GM19099 (cell line): ENCODE data around the gene HACD2.

ENCODE experiments used
- POLR2A ChIP-seq: IDR thresholded peaks from 3 replicates; pipeline ENCODE4 v1.6.1; 2011; ENCODE audit warnings: low read depth; ENCODE audit not compliant: insufficient read length; ENCODE audit errors: extremely low read depth

Gene HACD2

DNA sequence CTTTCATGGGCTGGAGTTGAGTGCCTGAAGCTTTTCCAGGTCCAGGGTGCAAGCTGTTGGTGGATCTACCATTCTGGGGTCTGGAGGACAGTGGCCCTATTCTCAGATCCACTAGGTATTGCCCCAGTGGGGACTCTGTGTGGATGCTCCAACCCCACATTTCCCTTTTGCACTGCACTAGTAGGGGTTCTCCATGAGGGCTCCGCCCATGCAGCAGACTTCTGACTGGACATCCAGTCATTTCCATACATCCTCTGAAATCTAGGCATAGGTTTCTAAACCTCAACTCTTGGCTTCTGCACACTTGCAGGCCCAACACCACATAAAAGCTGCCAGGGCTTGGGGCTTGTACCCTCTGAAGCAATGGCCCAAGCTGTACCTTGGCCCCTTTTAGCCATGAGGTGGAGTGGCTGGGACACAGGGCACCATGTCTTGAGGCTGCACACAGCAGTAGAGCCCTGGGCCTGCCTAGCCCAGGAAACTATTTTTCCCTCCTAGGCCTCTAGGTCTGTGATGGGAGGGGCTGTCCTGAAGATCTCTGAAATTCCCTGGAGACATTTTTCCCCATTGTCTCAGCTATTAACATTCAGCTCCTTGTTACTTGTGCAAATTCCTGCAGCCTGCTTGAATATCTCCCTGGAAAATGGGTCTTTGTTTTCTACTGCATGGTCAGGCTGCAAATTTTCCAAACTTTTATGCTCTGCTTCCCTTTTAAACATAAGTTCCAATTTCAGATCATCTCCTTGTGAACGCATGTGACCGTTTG, 6.0 kb upstream of the HACD2 start:
- no peak for TF ChIP-seq POLR2A

DNA sequence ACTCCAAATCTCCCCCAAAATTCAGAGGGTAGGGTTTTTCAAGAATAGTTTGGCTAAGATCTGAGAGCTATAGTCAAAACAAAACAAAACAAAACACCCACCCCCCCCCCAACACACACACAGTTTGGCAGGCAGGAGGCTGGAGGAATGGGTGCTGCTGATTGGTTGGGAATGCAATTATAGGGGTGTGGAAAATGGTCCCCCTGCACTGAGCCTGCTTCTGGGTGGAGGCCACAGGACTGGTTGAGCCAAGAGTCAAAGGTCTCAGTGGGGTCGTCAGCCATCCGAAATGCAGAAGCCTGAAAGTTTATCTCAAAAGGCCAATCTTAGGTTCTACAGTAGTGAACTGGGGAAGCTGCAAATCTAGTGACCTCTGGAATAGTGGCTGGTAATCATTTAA, 2.5 kb upstream of the HACD2 start:
- TF ChIP-seq POLR2A, result no peak

DNA sequence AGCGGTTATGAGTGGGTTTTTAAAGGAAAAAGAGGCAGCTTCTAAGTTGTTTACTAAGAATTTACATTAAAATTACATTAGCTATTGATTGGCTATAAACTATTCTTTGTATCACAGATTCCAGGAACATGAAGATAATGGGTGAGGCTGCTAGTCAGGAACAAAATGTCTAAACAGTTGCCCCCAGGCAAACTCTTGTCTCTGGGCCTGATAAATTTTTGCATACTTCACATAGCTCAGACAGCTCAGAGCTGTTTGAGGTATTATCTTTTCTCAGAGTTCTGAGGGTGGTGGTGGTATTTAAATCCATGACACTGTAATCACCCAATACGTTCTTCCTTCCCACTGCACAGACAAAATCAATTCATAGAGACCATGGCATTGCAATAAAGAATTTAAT, 2.1 kb upstream of the HACD2 start:
- no peak for TF ChIP-seq POLR2A

DNA sequence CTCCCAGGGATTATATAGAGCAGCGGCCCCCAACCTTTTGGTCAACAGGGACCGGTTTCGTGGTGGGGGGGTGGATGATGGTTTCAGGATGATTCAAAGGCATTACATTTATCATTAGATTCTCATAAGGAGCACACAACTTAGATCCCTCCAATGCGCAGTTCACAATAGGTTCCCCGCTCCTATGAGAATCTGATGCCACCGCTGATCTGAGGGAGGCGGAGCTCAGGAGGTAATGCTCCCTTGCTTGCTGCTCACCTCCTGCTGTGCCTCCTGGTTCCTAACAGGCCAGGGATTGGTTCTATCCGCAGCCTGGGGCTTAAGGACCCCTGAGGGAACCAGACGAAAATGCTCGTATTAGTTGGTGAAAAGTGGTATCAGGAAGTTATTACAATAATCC, 1.3 kb upstream of the HACD2 start:
- TF ChIP-seq POLR2A, result no peak

DNA sequence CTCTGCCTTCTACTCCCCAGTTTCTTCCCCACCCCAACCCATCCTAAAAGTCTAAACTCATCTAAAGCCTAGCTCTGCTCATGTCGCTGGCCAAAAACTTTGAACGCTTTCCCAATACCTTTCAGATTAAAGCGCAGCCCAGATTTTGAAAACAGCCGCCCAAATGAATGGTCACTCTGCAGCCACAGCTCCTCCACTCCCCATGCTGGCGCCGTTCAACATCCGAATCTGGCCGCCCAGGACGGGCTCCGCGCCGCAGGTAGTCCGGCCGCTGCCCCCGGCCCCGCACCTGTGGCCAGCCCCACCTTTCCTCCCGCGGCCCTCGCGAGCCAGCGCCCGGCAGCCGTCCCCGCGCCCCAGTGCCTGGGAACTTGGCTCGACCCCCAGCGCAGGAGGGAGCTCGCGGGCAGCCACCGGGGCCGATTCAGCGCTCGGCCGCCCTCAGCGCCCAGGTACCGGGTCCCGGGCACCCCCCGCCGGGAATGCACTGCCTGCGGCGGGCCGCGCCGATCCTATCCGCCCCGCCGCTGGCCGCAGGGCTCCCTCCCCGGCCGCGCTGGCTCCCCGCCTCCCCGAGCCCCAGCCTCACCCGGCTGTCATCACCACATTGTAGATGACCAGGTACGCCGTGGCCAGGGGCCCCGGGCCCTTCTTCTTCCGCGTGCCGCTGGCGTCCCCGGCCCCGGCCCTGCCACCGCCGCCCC, 417 bp downstream of the HACD2 start:
- TF ChIP-seq POLR2A, result no peak

DNA sequence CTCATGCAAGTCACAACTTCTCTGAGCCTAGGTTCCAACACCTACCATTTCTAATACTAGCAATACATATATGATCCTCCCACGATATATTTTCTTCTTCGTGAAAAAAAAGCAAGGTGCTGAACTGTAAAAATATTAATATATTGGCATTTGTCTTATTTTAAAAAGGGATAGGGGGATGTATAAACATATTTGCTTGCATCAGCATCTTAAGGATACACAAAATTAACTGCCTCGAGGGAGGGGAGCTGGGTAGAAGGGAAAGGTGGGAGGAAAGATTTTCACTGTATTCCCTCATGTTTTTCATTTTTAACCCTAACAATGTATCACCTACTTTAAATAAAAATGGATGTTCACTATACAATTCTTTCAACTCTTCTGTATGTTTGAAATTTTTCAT, 1.3 kb downstream of the HACD2 start:
- no peak for TF ChIP-seq POLR2A

DNA sequence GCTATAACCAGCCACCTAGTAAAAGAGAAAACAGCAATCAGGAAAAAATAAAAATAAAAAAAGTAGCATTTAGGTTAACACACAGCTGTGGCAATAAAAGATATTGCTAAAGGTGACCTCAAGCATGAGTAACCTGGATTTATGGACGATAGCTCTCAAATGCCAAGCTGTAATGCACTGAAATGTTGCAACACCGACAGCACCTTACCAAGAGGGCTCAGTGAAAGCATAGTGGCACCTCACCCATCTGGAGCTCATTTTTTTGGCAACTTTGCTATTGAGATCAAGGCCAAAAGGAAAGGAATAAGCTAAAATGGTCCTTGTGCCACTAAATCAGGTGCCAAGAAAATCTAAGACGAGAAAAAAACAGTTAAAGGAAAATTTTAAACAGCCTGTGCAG, 2.5 kb downstream of the HACD2 start:
- no peak for TF ChIP-seq POLR2A

DNA sequence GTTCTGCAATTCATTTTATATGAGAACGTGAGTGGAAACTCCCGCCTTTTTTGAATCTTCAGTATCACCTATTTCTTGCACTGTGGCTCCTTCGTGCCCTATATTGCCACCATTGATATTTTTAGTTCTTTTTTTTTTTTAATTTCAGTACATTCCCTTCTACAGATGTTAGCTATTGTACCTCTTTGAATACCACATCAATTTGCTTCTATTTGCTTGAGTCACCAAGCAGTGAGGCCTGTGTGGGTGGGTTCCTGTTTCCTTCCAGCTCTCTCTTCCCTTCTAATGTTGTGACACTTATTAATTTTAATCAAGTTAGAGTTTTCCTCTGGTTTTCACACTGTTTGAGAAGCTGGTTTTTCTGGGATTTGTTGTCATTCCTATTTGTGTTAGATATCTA, 8.7 kb downstream of the HACD2 start:
- TF ChIP-seq POLR2A, result no peak

DNA sequence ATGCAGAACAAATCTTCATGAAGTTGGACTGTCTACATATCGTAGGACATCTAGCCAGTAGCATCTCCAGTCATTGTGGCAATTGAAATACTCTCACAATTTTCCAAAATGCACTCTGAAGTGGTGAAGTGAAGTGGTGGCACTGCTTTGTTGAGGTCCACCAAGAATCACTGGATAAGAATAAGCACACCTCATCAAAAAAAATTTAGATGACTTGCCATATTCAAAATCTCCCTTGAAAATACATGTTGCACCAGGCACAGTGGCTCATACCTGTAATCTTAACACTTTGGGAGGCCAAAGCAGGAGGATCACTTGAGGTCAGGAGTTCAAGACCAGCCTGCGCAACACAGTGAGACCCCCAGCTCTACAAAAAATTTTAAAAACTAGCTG, 12.9 kb downstream of the HACD2 start:
- TF ChIP-seq POLR2A, result no peak

DNA sequence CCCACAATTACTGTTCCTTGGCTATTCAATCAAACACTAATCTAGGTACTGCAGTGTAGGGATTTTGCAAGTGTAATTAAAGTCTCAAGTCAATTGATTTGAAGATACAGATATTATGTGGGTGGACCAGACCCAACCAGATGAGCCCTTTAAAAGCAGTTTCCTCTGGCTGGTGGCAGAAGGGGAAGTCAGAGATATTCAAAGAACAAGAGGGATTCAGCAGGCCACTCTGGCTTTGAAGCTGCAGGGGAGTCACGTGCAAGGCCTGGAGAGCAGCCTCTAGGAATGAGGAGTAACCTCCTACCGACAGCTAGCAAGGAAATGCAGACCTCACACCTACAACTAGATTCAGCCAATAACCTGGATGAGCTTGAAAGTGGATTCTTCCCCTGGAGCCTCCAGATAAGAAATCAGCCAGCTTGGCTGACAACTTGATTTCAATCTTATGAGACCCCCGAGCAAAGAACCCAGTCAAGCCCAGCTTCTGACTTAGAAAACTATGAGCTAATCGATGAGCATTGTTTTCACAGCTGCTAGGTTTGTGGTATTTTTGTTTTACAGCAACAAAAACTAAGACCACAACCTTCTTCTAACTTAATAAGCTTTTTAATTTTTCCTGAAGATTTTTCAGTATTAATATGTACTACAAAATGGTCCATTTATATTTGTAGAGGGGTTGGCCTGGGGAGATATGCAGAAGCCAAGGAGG, 13.4 kb downstream of the HACD2 start:
- no peak for TF ChIP-seq POLR2A

DNA sequence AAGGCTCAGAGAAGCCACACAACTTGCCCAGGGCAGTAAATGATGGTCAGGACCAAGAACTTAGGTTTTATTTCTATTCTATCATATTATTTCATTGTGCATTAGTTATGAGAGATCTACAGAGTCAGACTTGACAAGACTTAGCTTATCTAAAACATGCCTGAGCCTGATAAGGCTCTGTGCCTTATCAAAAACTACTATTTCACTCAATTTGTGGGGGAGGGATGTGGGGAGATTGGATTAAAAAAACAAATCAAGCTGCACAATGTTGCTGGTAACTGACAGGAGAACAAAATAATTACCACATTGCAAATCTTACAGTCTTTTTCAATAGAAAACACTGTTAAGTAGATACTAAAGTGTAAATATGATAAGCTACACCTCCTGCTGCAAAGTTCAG, 16.0 kb downstream of the HACD2 start:
- no peak for TF ChIP-seq POLR2A

DNA sequence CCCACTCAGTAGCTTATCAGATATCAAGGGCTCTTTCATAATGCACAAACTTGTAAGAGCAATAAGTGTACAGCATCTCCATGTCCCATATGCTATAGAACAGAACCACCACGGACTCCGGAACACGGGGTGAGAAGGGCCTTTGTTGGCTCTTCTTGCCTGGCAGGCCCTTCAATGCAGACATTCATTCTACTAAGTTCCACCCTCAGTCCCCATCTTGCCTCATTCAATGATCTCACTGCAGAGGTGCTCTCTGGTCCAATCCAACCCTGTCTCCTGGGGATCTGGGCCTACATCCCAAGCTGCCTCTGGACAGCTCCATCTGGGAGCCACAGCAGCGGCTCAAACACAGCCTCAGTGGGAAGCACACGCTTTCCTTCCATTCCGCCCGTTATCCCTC, 16.8 kb downstream of the HACD2 start:
- TF ChIP-seq POLR2A, result no peak

DNA sequence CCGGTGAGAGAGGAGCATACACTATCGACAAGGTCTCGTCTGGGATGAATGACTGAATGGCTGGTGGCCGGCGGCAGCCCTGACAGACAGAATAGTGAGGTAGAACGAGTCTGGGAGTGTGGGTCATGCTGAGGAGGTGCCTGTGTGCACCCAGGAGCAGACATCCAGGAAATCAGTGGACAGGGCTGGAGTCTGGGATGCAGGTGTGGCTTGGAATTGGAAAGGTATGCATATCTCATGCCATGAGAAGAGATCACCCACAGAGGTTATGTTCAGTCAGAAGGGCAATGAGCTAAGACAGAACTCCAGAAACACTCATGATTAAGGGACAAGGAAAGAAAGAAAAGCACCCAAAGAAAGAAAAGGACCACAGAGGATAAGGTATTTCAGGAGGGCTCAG, 20.8 kb downstream of the HACD2 start:
- TF ChIP-seq POLR2A, result no peak

DNA sequence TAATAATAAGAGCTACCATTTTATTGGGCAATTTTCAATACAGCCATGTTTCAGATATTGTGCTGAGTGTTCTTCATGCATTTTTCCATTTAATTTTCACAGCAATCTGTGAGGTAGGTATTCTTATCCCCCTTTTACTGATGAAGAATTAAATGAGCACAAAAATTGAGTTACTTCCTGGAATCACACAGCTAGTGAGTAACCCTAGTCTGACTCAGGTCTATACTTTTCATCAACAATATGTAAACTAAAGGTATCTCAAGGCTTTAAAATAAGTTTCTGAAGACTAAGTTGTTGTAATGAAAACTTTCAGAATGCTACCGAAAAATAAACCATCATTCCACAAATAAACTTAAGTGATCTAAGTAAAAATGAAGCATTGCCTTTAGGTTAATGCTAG, 22.3 kb downstream of the HACD2 start:
- no peak for TF ChIP-seq POLR2A

DNA sequence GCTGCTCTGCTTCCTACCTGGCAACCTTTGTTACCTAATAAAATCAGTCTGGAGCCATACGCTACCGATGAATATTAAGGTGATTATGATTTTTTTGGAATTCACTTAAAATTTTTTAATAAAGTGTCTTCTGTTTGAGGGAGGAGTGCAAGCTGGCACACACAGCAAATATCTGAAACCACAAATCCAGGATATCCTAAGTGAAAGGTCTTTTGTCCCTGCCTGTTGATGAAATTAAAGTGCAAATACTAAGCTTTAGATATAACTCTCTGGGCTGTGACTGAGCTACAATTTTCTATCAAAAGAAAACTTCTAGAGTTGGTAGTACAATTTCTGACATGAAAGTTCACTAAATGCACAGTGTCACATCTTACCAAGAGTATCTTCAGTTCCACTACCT, 23.7 kb downstream of the HACD2 start:
- no peak for TF ChIP-seq POLR2A
